Ectodermal cell (in vitro differentiated cells): Measurements from ENCODE around the gene RNASE13.
"Not testable (repeated sequence)": the region's sequence is repeated elsewhere in the genome, so short reads cannot be mapped to it uniquely, and the experiment has no call there.

Source experiments
- H3K27ac ChIP-seq: 2 replicates; pipeline ENCODE4 v1.7.0; 2013; ENCODE audit warnings: mild to moderate bottlenecking, low read depth, low read length; ENCODE audit not compliant: insufficient read depth, poor library complexity, severe bottlenecking
- H3K27me3 ChIP-seq: 2 replicates; pipeline ENCODE4 v1.7.0; 2013; ENCODE audit warnings: mild to moderate bottlenecking, low read length; ENCODE audit not compliant: insufficient read depth, control insufficient read depth, poor library complexity, severe bottlenecking
- H3K36me3 ChIP-seq: one replicate; pipeline ENCODE4 v1.7.0; 2013; ENCODE audit warnings: low read length; ENCODE audit not compliant: control insufficient read depth, insufficient read depth
- H3K4me1 ChIP-seq: one replicate; pipeline ENCODE4 v1.7.0; 2013; ENCODE audit warnings: low read length; ENCODE audit not compliant: control insufficient read depth, insufficient read depth
- H3K4me3 ChIP-seq: 2 replicates; pipeline ENCODE4 v1.7.0; 2013; ENCODE audit warnings: low read depth, low read length, control low read depth; ENCODE audit not compliant: insufficient read depth
- H3K9me3 ChIP-seq: 2 replicates; pipeline ENCODE4 v1.7.0; 2013; ENCODE audit warnings: mild to moderate bottlenecking, low read length, moderate library complexity; ENCODE audit not compliant: control insufficient read depth
- WGBS, 2 experiments: methylation state at CpG; one replicate each; pipeline ENCODE4 v1.1.7; 2013; ENCODE audit warnings: missing lambda C conversion rate in 2 of 2; 5-methylcytosine and 5-hydroxymethylcytosine counted together

Gene RNASE13

GRCh38 chr14:21020977-21021545 is 13.5 kb downstream of the RNASE13 start:
- Histone ChIP-seq H3K4me1 (peaks cover 7% of the 10 kb centered on the region), H3K27ac (no peak overlapping the region), H3K27me3 (peaks cover 48% of the 10 kb centered on the region), H3K9me3 (no peaks in the 10 kb centered on the region), H3K36me3 (no peaks in the 10 kb centered on the region), H3K4me3 (no peak overlapping the region)
- 94 to 95% methylated on average over 4 to 5 of the region's 5 CpGs for WGBS, 2 experiments

GRCh38 chr14:21019366-21019765 is 15.2 kb downstream of the RNASE13 start:
- H3K4me1 ChIP-seq: peaks cover 2% of the 10 kb centered on the region
- H3K4me3 ChIP-seq: no peak overlapping the region
- H3K27me3 ChIP-seq: peaks cover 31% of the 10 kb centered on the region
- no peak overlapping the region for H3K27ac ChIP-seq
- no peaks in the 10 kb centered on the region for H3K36me3 ChIP-seq
- 75 to 85% methylated on average over 1 of the region's 1 CpG for WGBS, 2 experiments
- H3K9me3 ChIP-seq: no peaks in the 10 kb centered on the region

GRCh38 chr14:21018781-21019180 is 15.8 kb downstream of the RNASE13 start:
- Histone ChIP-seq H3K9me3 (no peaks in the 10 kb centered on the region), H3K4me3 (no peak overlapping the region), H3K27me3 (peaks cover 25% of the 10 kb centered on the region), H3K4me1 (no peaks in the 10 kb centered on the region), H3K36me3 (no peaks in the 10 kb centered on the region), H3K27ac (no peak overlapping the region)
- 96 to 100% methylated on average over 3 of the region's 3 CpGs for WGBS, 2 experiments

- H3K27me3 ChIP-seq: peaks cover 20% of the 10 kb centered on the region
- H3K36me3 ChIP-seq: no peaks in the 10 kb centered on the region
- H3K4me1 ChIP-seq: no peaks in the 10 kb centered on the region
- 85 to 89% methylated on average over 7 of the region's 7 CpGs for WGBS, 2 experiments
- H3K27ac ChIP-seq: no peak overlapping the region
- no peak overlapping the region for H3K4me3 ChIP-seq
- no peaks in the 10 kb centered on the region for H3K9me3 ChIP-seq
Measured at GRCh38 chr14:21018286-21018685, 16.3 kb downstream of the RNASE13 start.

- H3K4me1 ChIP-seq: no peaks in the 10 kb centered on the region
- peaks cover 14% of the 10 kb centered on the region for H3K27me3 ChIP-seq
- no peaks in the 10 kb centered on the region for H3K9me3 ChIP-seq
- H3K36me3 ChIP-seq: no peaks in the 10 kb centered on the region
- H3K4me3 ChIP-seq: no peak overlapping the region
- WGBS, 2 experiments: 88 to 90% methylated on average over 28 of the region's 28 CpGs
- H3K27ac ChIP-seq: no peak overlapping the region
Measured at GRCh38 chr14:21017528-21018245, 16.9 kb downstream of the RNASE13 start.

GRCh38 chr14:21016413-21017190 is 18.0 kb downstream of the RNASE13 start:
- no peaks in the 10 kb centered on the region for H3K9me3 ChIP-seq
- no peak overlapping the region for H3K4me3 ChIP-seq
- WGBS, 2 experiments: 82 to 84% methylated on average over 9 of the region's 9 CpGs
- H3K27me3 ChIP-seq: peaks cover 3% of the 10 kb centered on the region
- H3K36me3 ChIP-seq: no peaks in the 10 kb centered on the region
- no peak overlapping the region for H3K27ac ChIP-seq
- H3K4me1 ChIP-seq: no peaks in the 10 kb centered on the region

GRCh38 chr14:21015312-21015711 is 19.3 kb downstream of the RNASE13 start:
- no peaks in the 10 kb centered on the region for H3K9me3 ChIP-seq
- 79 to 82% methylated on average over 6 of the region's 6 CpGs for WGBS, 2 experiments
- H3K36me3 ChIP-seq: no peaks in the 10 kb centered on the region
- no peaks in the 10 kb centered on the region for H3K27me3 ChIP-seq
- H3K27ac ChIP-seq: no peak overlapping the region
- no peaks in the 10 kb centered on the region for H3K4me1 ChIP-seq
- no peak overlapping the region for H3K4me3 ChIP-seq

- Histone ChIP-seq H3K27me3 (no peaks in the 10 kb centered on the region), H3K9me3 (no peaks in the 10 kb centered on the region), H3K4me3 (no peak overlapping the region), H3K4me1 (no peaks in the 10 kb centered on the region), H3K36me3 (no peaks in the 10 kb centered on the region), H3K27ac (no peak overlapping the region)
- 3% methylated on average over 4 of the region's 4 CpGs for WGBS, 2 experiments
Measured at GRCh38 chr14:21014761-21015190, 19.8 kb downstream of the RNASE13 start.

- Histone ChIP-seq H3K36me3 (no peaks in the 10 kb centered on the region), H3K9me3 (no peaks in the 10 kb centered on the region), H3K27ac (no peak overlapping the region), H3K4me3 (no peak overlapping the region), H3K27me3 (no peaks in the 10 kb centered on the region), H3K4me1 (no peaks in the 10 kb centered on the region)
- 85 to 87% methylated on average over 1 of the region's 1 CpG for WGBS, 2 experiments
Measured at GRCh38 chr14:21011136-21011535, 23.5 kb downstream of the RNASE13 start.

GRCh38 chr14:21009721-21010120 is 24.9 kb downstream of the RNASE13 start:
- H3K4me1 ChIP-seq, H3K36me3 ChIP-seq, H3K4me3 ChIP-seq, H3K27ac ChIP-seq, H3K9me3 ChIP-seq, H3K27me3 ChIP-seq: not testable (repeated sequence)
- WGBS, 2 experiments: 61 to 93% methylated on average over 1 to 3 of the region's 3 CpGs
